Duodenal mucosa (tissue), 2 donors: ENCODE data around the gene IL20RB.

ENCODE experiments used
- H3K27ac ChIP-seq: one replicate; pipeline ENCODE4 v1.7.0; 2013; ENCODE audit warnings: low read depth, low read length
- H3K27me3 ChIP-seq, 2 donors: one replicate each; pipeline ENCODE4 v1.7.0; 2013; ENCODE audit warnings: low read length in 2 of 2, control low read depth in 1 of 2; ENCODE audit not compliant: insufficient read depth in 2 of 2, control insufficient read depth in 1 of 2
- H3K36me3 ChIP-seq, 2 donors: one replicate each; pipeline ENCODE4 v1.7.0; 2013; ENCODE audit warnings: low read length in 2 of 2, control low read depth in 1 of 2; ENCODE audit not compliant: insufficient read depth in 2 of 2, control insufficient read depth in 1 of 2
- H3K4me1 ChIP-seq, 2 donors: one replicate each; pipeline ENCODE4 v1.7.0; 2013; ENCODE audit warnings: low read length in 2 of 2, control low read depth in 1 of 2; ENCODE audit not compliant: insufficient read depth in 2 of 2, control insufficient read depth in 1 of 2
- H3K4me3 ChIP-seq, 2 donors: one replicate each; pipeline ENCODE4 v1.7.0; 2013; ENCODE audit warnings: low read length in 2 of 2, low read depth in 1 of 2
- H3K9ac ChIP-seq, 2 donors: one replicate each; pipeline ENCODE4 v1.7.0; 2013; ENCODE audit warnings: low read length in 2 of 2, low read depth in 1 of 2
- H3K9me3 ChIP-seq, 2 donors: one replicate each; pipeline ENCODE4 v1.7.0; 2013; ENCODE audit warnings: low read length in 2 of 2, control low read depth in 1 of 2; ENCODE audit not compliant: control insufficient read depth in 1 of 2

IL20RB gene

DNA sequence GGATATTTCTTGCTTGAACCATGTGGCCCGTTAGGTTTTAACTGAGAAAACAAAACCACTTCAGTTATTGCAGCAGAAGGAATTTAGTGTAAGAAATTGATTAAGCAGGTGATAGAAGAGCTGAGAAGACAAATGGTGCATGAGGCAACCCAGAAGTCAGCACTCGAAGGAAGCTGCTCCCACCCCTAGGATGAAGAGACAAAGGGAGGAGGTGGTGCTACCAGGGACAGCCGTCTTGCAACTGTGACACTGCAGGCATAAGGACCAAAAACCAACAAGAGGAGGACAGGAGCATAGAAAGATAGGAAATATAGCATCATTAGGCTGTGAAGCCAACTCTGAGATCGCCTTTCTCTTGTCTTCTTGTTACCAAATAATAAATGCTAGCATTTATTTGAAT lies 89.0 kb downstream of the IL20RB start:
- Histone ChIP-seq H3K36me3 (no peaks in the 10 kb centered on the region), H3K27ac (no peak overlapping the region), H3K4me1 (no peaks in the 10 kb centered on the region), H3K4me3 (no peak overlapping the region), H3K27me3 (no peaks in the 10 kb centered on the region), H3K9ac (no peak overlapping the region), H3K9me3 (no peaks in the 10 kb centered on the region)

GRCh38 chr3:137047240-137047639 lies 89.5 kb downstream of the IL20RB start:
- no peaks in the 10 kb centered on the region for H3K27me3 ChIP-seq
- H3K9me3 ChIP-seq, result no peaks in the 10 kb centered on the region
- H3K27ac ChIP-seq, result no peak overlapping the region
- no peaks in the 10 kb centered on the region for H3K4me1 ChIP-seq
- no peaks in the 10 kb centered on the region for H3K36me3 ChIP-seq
- H3K4me3 ChIP-seq, result no peak overlapping the region
- H3K9ac ChIP-seq, result no peak overlapping the region

DNA sequence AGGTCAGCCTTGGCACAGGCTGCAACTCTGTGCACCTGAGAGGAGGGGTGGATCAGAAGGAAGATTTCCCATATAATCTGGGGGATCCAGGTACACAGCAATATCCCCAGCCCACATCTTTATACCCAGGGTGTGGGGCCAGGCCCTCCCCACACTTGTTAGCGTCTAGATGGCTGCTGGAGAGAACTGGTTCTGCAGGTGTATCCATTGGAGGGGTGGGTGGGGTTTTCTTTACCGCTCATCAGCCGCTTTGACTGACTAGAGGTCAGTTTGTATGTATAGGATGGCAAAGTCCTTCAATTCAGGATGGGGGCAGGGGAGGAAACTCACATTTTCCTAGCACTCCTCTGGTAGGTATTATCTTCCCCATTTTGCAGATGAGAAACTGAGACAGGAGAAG lies 92.5 kb downstream of the IL20RB start:
- no peaks in the 10 kb centered on the region for H3K4me1 ChIP-seq
- H3K27me3 ChIP-seq, result no peaks in the 10 kb centered on the region
- H3K9ac ChIP-seq, result no peak overlapping the region
- H3K4me3 ChIP-seq, result no peak overlapping the region
- no peaks in the 10 kb centered on the region for H3K36me3 ChIP-seq
- no peaks in the 10 kb centered on the region for H3K9me3 ChIP-seq
- no peak overlapping the region for H3K27ac ChIP-seq

DNA sequence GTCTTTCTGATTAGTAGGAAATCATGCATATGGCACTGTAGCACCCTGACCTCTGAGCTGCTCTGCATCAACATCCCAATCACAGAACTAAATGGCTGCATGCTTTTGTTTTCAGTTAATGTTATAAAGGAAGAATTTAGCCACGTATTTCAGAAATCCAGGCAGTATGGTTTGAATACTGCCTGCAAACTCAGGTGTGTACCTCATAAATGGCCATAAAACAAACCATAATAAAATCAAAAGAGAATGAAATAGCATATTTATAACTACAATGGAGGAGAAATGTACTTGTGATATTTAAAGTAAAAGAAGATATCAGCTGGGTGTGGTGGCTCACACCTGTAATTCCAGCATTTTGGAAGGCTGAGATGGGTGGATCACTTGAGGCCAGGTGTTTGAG lies 94.5 kb downstream of the IL20RB start:
- no peak overlapping the region for H3K9ac ChIP-seq
- no peaks in the 10 kb centered on the region for H3K36me3 ChIP-seq
- no peaks in the 10 kb centered on the region for H3K9me3 ChIP-seq
- no peaks in the 10 kb centered on the region for H3K27me3 ChIP-seq
- no peak overlapping the region for H3K27ac ChIP-seq
- H3K4me1 ChIP-seq, result no peaks in the 10 kb centered on the region
- no peak overlapping the region for H3K4me3 ChIP-seq
